ACC112 (cell line): ENCODE measurements around the gene RBMS1.

Source experiments
- H2AFZ ChIP-seq: fragments of 200-600 bp; sonication (generic); one replicate; pipeline ENCODE4 v1.6.0; 2017; ENCODE audit warnings: antibody characterized with exemption, low read length; ENCODE audit not compliant: unreplicated experiment
- H3K27ac ChIP-seq: fragments of 200-600 bp; sonication (generic); 2 replicates; pipeline ENCODE4 v1.5.1; 2014; ENCODE audit warnings: low read depth, mild to moderate bottlenecking, antibody characterized with exemption, low read length, moderate library complexity
- H3K27me3 ChIP-seq: fragments of 200-600 bp; sonication (generic); 2 replicates; pipeline ENCODE4 v1.6.1; 2014; ENCODE audit warnings: mild to moderate bottlenecking, antibody characterized with exemption, low read length, moderate library complexity, mixed read lengths; ENCODE audit not compliant: insufficient read depth
- H3K36me3 ChIP-seq: fragments of 200-600 bp; sonication (generic); 2 replicates; pipeline ENCODE4 v1.6.1; 2016; ENCODE audit warnings: mild to moderate bottlenecking, antibody characterized with exemption, low read length, moderate library complexity, mixed read lengths; ENCODE audit not compliant: insufficient read depth
- H3K4me1 ChIP-seq: fragments of 200-600 bp; sonication (generic); one replicate; pipeline ENCODE4 v1.6.1; 2016; ENCODE audit warnings: low read length, mixed read lengths; ENCODE audit not compliant: insufficient read depth, unreplicated experiment, control insufficient read depth
- H3K4me3 ChIP-seq: fragments of 200-600 bp; sonication (generic); 2 replicates; pipeline ENCODE4 v1.5.1; 2014; ENCODE audit warnings: mild to moderate bottlenecking, low read depth, low read length
- H3K79me2 ChIP-seq: fragments of 200-600 bp; sonication (generic); one replicate; pipeline ENCODE4 v1.6.0; 2016; ENCODE audit warnings: low read length; ENCODE audit not compliant: control insufficient read depth, unreplicated experiment, insufficient read depth

RBMS1 gene

GRCh38 chr2:160306985-160307384 is 186.6 kb downstream of the RBMS1 start:
- Histone ChIP-seq H3K36me3 (peaks cover 52% of the 10 kb centered on the region), H3K4me3 (peak overlapping the region; percentile 29; the same call in 1 of the 2 replicates), H3K27me3 (no peaks in the 10 kb centered on the region), H2AFZ (no peak overlapping the region), H3K27ac (peak overlapping the region; percentile 75), H3K79me2 (peaks cover 55% of the 10 kb centered on the region), H3K4me1 (peaks cover 73% of the 10 kb centered on the region)

- H2AFZ ChIP-seq, result no peak overlapping the region
- peaks cover 59% of the 10 kb centered on the region for H3K36me3 ChIP-seq
- peaks cover 58% of the 10 kb centered on the region for H3K79me2 ChIP-seq
- peak overlapping the region; percentile 75 for H3K27ac ChIP-seq
- H3K27me3 ChIP-seq, result no peaks in the 10 kb centered on the region
- H3K4me3 ChIP-seq, result no peak overlapping the region
- peaks cover 83% of the 10 kb centered on the region for H3K4me1 ChIP-seq
These were observed 188.4 kb downstream of the RBMS1 start for GRCh38 chr2:160305081-160305750.

- peaks cover 82% of the 10 kb centered on the region for H3K4me1 ChIP-seq
- H2AFZ ChIP-seq, result no peak overlapping the region
- H3K79me2 ChIP-seq, result peaks cover 59% of the 10 kb centered on the region
- no peak overlapping the region for H3K27ac ChIP-seq
- no peaks in the 10 kb centered on the region for H3K27me3 ChIP-seq
- no peak overlapping the region for H3K4me3 ChIP-seq
- peaks cover 65% of the 10 kb centered on the region for H3K36me3 ChIP-seq
These were observed 190.1 kb downstream of the RBMS1 start for GRCh38 chr2:160303527-160303926.

GRCh38 chr2:160303076-160303475 is 190.5 kb downstream of the RBMS1 start:
- Histone ChIP-seq H3K36me3 (peaks cover 66% of the 10 kb centered on the region), H2AFZ (no peak overlapping the region), H3K4me3 (no peak overlapping the region), H3K4me1 (peaks cover 80% of the 10 kb centered on the region), H3K79me2 (peaks cover 59% of the 10 kb centered on the region), H3K27ac (no peak overlapping the region), H3K27me3 (no peaks in the 10 kb centered on the region)

DNA sequence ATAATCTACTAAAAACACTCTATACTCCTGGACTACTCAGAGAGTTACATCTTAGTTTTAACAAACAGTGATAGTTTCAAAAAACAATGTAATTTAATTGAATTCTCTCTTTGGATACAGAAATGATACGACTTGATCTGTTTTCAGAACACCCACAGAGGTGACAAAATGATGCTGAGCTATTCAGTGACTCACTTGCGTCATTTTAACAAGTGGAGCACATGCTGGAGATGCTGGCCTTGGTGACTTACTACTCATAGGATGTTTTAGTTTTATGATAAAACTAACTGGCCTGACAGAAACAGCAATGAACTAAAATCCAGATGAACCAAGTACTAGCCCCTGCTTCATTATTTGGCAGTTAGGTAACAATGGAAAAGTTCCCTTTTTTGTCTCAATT is 192.2 kb downstream of the RBMS1 start:
- Histone ChIP-seq H3K4me3 (no peak overlapping the region), H2AFZ (no peak overlapping the region), H3K4me1 (peaks cover 81% of the 10 kb centered on the region), H3K27me3 (no peaks in the 10 kb centered on the region), H3K27ac (peak overlapping the region; percentile 47), H3K79me2 (peaks cover 59% of the 10 kb centered on the region), H3K36me3 (peaks cover 77% of the 10 kb centered on the region)

GRCh38 chr2:160300203-160300602 is 193.4 kb downstream of the RBMS1 start:
- H3K4me3 ChIP-seq, result no peak overlapping the region
- peaks cover 81% of the 10 kb centered on the region for H3K36me3 ChIP-seq
- peaks cover 81% of the 10 kb centered on the region for H3K4me1 ChIP-seq
- no peak overlapping the region for H2AFZ ChIP-seq
- H3K79me2 ChIP-seq, result peaks cover 60% of the 10 kb centered on the region
- H3K27me3 ChIP-seq, result no peaks in the 10 kb centered on the region
- peak overlapping the region; percentile 41 for H3K27ac ChIP-seq

- Histone ChIP-seq H3K4me1 (peaks cover 84% of the 10 kb centered on the region), H3K36me3 (peaks cover 81% of the 10 kb centered on the region)
These were observed 194.1 kb downstream of the RBMS1 start for GRCh38 chr2:160299540-160299939.

DNA sequence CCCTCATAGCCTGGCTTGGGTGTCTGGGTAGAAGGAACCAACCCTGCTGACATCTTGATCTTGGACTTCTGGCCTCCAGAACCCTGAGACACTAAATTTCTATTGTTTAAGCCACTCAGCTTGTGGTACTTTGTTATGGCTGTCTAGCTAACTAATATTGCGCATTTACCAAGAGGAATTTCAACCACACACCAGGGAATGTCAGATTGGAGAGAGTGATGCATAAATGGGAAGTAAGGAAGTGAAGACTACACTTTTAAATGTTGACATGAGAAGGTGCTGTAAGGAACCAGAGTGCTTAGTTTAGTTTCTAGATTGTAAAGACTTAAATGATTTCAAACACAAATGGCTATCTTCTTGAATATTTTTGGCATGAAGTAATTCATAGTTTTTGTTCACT is 194.6 kb downstream of the RBMS1 start:
- no peaks in the 10 kb centered on the region for H3K27me3 ChIP-seq
- peaks cover 78% of the 10 kb centered on the region for H3K36me3 ChIP-seq
- no peak overlapping the region for H2AFZ ChIP-seq
- H3K27ac ChIP-seq, result peak overlapping the region; percentile 41
- H3K79me2 ChIP-seq, result peaks cover 56% of the 10 kb centered on the region
- peaks cover 85% of the 10 kb centered on the region for H3K4me1 ChIP-seq
- H3K4me3 ChIP-seq, result no peak overlapping the region

More at GRCh38 chr2:160299540-160299939, 194.1 kb downstream of the RBMS1 start:
- peaks cover 60% of the 10 kb centered on the region for H3K79me2 ChIP-seq
- peak overlapping the region; percentile 41 for H3K27ac ChIP-seq
- no peak overlapping the region for H2AFZ ChIP-seq
- H3K4me3 ChIP-seq, result no peak overlapping the region
- H3K27me3 ChIP-seq, result no peaks in the 10 kb centered on the region

DNA sequence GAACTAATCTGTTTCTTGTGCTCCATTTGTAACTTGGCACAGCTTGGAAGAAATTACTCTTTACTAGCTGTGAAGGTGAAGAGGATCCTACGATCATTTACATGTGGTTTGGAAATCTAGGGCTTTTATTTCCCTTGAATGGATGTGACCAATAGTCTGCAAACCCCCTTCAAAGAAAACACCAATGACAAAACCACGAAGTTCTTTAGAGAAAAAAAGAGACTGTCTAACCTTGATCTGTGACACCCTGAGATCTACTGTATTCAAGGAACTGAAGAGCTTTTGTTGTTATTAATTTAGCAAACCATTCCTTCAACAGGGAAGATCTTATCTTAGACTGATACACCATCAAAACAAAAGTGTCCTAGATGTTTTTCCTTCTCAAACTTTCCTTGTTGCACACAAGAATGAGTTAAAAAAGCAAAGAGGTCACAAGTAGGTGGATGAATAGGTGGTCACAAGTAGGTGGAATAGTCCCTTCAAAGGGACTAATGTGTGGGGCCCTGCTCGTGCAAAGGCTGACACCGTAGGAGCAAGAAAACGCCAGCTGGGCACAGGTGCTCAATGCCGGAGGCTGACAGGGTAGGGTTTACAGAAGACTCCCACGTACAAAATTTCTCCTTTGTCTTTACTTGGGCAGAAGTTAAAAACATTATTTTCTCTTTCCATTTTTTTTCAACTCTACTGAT is 197.9 kb downstream of the RBMS1 start:
- Histone ChIP-seq H3K4me3 (peak overlapping the region; percentile 3; the same call in 1 of the 2 replicates), H3K36me3 (peaks cover 70% of the 10 kb centered on the region), H2AFZ (no peak overlapping the region), H3K27me3 (no peaks in the 10 kb centered on the region), H3K79me2 (peaks cover 49% of the 10 kb centered on the region), H3K4me1 (peaks cover 95% of the 10 kb centered on the region), H3K27ac (peak overlapping the region; percentile 96)

DNA sequence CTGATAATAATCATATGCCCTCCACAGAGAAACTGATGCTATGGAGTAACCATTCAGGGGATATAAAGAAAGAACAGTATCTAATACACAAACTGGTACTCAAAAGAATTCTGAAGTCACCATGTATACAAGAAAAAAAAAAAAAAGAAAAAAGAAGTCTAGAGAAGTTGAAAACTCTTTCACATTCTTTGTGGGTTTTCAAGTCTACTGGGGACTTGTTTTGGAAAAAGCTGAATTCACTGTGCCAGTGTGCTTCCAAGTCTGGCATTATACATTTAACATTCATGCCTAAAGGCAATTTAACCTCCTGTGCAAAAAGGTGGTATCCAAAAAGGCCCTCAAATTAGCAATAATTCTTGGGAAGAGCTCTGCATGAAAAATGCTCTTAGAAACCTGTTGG is 198.7 kb downstream of the RBMS1 start:
- peak overlapping the region; percentile 34; the same call in 1 of the 2 replicates for H3K4me3 ChIP-seq

More for the DNA sequence above, 198.7 kb downstream of the RBMS1 start:
- no peak overlapping the region for H2AFZ ChIP-seq
- H3K79me2 ChIP-seq, result peaks cover 45% of the 10 kb centered on the region
- peaks cover 96% of the 10 kb centered on the region for H3K4me1 ChIP-seq
- H3K36me3 ChIP-seq, result peaks cover 70% of the 10 kb centered on the region
- peak overlapping the region; percentile 96 for H3K27ac ChIP-seq
- H3K27me3 ChIP-seq, result no peaks in the 10 kb centered on the region
